Muscle of arm (tissue), 12 donors: ENCODE data around the gene PSORS1C2. TPM values are rescaled to one million over a fixed set of nuclear protein-coding genes. Genes with fewer than 3 reads are reported as not detected.

Experiments
- DNase-seq: peaks from one replicate; pipeline ENCODE4 v3.0.0-alpha.2; 2013
- polyA plus RNA-seq, 12 donors: library from polyadenylated mRNA; unstranded; fragments of 120-200 nt; gene quantifications; one replicate each; pipeline ENCODE4 v1.2.1, GENCODE V29; 2013; ENCODE audit not compliant: insufficient read length in 12 of 12

Gene PSORS1C2
- polyA plus RNA-seq, 12 donors, result 0.16 to 0.85 (median 0.19) TPM; not detected in 7

DNA sequence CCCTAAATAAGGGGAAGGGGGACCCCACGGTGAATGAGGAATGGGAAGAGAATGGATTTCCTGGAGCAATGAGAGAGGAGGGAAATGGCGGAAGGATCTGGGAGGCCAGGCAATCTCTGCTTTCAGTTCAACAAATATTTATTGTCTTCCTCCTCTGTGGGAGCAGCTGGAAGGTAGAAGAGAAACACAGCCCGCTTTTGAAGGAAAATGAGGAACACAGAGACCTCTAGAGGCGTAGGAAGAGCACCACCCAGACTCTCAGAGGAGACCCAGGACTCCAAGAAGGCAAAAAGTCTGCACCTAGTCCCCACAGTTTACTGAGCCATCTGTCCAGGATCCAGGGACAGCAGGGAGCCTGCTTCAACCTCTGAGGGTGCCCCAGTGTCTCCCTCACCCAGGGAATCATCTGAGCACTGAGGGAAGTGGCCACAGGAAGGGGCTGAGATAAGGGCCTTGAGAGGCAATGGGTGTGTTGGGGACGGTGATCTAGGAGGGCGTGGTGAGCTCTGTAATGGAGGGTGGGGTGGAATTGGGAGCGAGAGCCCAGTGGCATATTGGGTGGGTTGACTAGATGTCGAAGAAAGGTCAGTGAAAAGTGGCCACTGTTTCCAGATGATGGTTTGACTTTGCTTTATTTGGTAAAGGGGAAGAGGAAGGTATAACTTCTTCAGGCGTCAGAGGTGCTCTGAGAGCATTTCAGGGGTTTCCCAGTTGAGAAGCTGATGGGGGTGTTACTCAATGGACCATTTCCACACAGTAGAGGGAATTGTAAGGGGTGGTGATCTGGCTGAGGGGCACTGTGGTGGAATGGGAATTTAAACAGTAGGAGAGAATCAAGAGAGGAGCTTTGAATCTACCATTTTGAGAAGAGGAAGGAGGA lies 23.7 kb downstream of the PSORS1C2 start:
- DNase-seq, result no peak

DNA sequence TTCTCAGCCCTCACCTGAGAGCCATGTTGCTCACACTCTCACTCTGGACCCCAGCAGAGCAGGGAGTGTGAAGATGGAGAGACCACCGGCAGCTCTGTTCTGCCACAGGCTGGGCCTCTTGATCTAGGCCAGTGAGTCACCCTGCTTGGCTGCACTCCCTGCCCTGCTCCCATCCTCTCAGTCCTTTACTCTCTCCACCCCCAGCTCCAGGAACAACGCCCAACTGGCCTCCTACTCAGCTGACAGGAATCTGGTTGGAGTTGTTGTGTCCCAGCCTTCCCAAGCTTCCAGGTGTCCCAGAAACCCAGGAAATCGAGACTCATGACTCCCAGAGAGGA lies 24.4 kb downstream of the PSORS1C2 start, which contains the start of gene PSORS1C1:
PSORS1C1 (plus strand) TSS at position 260 of the 338 bp plus-strand sequence. CDS start 14,833 bp downstream, outside the sequence.
- peak; percentile 66 for DNase-seq

DNA sequence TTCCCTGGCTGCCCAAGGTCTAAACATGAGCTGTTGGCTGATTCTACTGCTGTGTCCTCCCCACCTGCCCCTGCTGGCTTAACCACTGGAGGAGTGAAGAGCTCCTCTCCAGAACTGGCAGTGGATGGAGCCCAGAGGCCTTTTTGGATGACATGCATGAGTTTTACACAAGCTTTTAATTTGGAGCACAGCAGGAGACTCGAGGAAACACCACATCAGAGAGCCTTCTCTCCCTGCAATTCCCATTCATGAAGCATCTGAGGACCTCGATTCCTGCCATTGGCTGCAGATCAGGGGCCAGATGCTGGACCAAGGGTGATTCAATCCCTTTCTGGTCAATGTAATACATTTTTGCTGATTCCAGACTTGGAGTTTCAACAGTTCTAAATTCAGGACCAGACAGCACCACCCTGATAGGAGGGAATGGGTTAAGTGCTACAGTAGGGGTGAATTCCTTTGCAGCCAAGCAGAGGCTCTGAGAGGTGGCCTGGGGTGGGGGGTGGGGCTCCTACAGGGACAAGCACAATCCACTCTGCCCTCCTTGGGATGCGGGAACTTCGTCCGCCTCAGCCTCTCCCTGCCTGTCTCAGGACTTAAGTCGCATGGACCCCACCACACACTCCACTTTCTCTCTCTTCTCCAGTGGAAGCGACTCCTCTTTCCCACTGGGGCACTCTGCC lies 24.9 kb downstream of the PSORS1C2 start:
- DNase-seq, result no peak

DNA sequence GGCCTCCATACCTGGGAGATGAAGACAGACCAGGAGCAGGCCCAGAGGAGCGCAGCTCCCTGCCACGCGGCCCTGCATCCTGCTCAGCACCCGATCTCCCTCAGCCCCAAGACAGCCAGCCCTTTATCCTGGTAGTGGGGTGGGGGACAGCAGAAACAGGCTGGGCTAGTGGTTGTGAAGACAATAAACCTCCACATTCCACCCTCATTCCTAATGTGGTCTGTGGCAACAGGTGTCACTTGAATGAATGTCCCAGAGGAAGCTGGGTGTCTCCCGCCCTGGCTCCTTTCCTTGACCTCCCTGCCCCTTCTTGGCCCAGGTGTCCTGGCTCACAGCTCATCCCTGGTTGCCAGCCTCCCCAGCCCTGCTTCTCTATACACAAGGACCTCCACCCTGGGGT lies 26.4 kb downstream of the PSORS1C2 start, which contains the start of gene C6orf15:
C6orf15 (minus strand) TSS at position 98 of the 400 bp plus-strand sequence; CDS start at position 78, 20 bp downstream.
- no peak for DNase-seq

DNA sequence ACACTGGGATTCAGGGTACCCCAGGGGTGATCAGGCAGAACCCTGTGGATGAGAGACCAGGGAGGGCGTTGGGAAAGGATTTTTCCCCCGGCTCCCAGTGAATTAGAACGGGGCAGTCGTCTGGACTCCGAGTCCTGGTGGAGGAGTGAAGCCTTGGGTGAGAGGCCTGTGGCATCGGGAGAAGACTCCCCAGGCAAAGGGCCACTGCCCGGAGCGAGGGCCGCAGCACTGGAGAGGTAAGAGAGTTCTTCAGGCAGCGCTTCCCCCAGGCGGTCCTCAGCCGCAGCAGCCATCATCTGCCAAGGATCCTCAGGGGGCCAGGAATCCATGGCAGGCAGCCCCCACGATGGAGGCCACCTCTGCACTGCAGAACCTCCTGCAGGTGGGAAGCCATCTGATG lies 27.2 kb downstream of the PSORS1C2 start:
- no peak for DNase-seq

DNA sequence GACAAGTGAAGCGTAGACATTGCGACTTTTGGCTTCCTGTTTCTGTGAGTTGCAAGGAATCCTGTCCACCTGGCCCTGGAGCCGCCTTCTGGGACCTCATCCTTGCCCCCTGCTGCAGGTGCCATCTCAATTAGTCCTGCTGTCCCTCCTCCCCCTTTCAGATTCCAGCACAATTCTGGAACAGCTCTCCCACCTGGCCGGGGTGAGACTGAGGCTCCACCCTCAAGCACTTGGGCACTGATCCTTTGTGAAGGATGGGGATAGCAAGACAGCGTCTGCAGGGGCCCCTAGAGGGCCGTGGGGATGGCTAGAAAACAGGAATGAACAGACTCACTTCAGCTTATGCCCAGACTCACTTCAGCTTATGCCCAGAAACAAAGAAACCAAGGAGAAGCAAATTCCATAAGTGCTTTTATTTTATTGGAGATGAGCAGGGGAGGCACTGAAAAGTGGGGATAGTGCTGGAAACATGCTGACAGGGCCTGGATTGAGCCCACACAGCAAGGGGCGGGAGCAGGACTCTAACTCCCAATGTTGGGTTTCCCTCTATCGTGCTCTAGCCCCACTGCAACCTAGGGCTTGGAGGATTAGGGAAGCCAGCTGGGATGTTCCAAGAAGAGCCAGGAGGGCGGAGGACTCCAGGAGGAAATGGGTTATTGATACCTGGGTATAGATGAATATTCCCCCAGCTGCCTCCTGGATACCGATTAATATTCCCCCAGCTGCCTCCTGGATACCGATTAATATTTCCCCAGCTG lies 27.9 kb downstream of the PSORS1C2 start:
- no peak for DNase-seq

DNA sequence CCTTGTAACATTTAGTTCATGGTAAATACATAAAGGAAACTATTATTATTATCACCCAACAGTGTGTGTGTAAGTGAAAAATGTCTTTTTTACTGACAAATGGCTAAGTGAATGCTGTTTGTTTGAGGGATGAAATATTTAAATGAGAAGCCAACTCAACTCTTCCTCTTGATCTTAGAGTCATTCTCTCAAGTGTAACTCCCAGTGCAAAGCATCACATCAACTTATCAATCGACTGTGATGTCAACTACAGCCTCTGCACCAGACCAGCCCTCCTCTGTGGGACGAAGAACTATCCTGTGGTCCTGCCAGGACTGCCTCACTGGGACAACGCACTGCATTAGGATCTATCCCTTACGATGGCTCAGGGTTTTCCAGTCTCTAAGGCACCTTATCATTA lies 31.8 kb downstream of the PSORS1C2 start:
- DNase-seq, result no peak

DNA sequence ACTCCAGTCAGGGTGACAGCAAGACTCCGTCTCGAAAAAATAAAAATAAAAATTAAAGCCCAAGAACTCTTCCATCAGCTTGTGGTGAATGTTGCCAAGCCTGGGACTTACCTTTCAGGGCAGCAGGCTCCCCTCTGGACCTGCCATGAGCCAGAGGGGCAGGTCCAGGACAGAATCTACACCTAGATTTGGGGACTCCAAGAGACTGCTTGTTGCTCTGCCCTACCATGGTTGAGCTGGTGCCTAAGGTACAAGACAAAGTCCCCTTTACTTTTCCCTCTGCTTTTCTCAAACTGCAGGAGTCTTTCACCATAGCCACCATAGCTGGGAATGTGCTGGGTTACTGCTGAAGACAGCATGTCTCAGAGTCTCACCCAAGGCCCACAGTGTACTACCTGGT lies 35.7 kb downstream of the PSORS1C2 start:
- DNase-seq, result no peak

DNA sequence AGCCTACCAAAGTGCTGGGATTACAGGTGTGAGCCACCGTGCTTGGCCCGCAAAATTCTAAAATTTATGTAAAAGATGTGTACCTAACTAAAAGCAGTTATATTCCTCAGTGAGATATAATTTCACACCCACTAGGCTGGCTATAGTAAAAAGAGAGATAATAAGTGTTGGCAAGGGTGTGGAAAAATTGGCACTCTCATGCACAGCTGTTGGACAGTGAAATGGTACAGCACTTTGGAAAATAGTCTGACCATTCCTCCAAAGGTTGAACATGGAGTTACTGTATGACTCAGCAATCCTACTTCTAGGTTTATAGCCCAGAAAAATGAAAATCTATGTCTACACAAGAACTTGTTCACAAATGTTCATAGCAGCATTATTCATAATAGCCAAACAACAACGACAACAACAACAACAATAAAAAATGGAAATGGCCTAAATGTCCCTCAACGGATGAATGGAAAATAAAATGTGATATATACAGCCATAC lies 40.4 kb downstream of the PSORS1C2 start:
- DNase-seq, result no peak

DNA sequence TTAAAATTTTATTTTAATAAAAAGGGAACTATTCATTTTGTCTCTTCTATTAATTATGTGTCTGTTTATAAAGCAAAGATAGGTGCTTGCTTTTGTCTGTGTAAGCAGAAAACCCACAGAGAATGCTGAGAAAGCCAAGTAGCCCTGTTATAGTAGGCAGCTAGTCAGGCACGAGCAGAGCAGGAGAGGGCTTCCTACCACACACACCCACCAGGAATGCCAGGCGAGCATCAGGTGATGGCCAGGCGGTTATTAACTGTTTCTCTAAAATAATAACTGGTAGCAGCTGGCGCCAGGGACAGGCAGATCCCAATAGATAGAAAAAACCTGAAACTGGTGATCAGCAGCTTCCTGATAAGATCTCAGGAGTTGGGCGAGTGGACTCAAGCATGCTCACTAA lies 42.2 kb downstream of the PSORS1C2 start:
- DNase-seq, result no peak

DNA sequence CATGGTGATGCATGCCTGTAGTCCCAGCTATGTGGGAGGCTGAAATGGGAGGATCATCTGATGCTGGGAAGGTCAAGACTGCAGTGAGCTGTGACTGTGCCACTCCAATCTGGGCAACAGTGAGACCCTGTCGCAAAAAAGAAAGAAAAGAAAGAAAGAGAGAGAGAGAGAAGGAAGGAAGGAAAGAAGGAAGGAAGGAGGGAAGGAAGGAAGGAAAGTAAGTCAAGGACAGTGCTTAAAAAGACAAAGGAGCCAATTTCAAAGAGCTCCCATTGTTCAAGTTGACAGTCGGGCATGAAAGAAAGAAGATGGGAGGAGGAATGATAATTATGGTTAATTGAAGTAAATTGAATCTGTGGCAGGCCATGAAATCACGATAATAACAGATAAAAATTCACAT lies 42.7 kb downstream of the PSORS1C2 start:
- no peak for DNase-seq

DNA sequence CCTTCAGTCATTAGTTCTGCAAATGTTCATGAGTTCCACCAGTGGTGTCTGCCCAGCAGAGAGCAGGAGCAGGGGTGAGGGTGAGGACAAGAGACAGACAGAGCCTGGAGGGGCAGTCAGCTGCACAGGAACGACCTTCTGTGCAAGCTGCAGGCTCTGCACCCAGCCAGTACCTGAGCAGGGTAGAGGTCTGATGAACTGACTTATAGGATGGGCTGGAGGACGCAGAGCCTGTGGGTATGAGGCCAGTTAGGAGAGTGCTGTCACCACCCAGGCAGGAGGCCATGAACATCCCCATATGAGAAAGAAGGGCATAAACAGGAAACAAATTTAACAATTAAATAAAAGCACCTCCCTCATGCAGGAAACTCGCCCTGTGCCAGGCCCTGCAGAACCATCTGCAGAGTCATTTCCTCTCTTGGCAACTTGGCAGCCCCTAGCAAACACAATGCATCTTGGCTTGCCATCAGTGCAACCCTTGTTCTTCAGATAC lies 44.4 kb downstream of the PSORS1C2 start:
- DNase-seq, result no peak

DNA sequence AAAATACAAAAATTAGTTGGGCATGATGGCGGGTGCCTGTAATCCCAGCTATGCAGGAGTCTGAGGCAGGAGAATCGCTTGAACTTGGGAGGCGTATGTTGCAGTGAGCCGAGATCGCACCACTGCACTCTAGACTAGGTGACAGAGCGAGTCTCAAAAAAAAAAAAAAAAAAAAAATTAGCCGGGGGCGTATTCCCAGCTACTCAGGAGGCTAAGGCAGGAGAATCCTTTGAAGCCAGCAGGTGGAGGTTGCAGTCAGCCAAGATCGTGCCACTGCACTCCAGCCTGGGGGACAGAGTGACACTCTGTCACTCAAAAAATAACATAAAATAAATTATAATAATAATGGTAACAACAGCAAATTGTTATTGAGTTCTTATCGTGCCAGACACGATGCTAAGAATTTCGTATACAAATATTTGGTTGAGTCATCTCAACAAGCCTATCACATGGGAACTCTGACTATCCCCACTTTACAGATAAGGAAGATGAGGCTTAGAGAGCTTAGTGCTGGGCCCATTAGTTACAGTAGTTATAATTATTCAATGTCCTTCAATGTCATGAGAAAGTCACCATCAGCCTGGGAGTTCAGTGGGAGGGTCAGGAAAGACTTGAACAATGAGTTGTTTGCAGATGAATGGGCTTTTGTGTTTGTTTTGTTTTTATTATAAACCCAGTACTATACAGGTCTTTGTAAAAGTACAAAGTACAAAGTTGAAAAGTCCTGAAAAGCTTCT lies 45.9 kb downstream of the PSORS1C2 start:
- DNase-seq, result no peak

DNA sequence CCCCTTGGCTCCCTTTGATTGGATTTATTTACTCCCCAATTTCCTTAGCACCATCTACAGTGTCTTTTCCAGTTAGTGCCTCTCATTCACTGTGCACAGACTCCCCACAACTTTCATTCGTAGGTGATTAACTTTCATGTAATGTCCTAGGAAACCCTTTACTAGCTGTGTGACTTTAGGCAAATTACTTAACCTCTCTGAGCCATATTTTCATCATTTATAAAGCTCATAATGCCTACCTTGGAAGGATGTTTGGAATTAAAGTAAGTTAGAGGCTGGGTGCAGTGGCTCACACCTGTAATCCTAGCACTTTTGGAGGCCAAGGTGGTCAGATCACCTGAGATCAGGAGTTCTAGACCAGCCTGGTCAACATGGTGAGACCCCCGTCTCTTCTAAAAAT lies 46.6 kb downstream of the PSORS1C2 start:
- DNase-seq, result no peak

DNA sequence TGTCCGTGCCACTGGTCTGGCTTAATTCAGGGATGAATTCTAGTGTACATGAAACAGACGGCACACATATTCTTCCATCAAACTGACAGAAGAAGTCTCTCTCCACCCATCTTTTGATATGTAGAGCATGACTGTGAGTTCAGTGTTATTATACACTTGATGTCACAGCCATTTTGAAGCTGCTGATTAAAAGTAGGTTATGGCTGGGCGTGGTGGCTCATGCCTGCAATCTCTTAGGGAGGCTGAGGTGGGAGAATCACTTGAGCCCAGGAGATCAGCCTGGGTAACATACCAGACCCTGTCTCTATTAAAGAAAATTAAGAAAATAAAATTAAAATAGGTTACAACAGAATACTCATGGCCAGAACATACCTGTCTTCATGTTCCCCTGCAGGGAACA lies 47.2 kb downstream of the PSORS1C2 start:
- DNase-seq, result no peak

DNA sequence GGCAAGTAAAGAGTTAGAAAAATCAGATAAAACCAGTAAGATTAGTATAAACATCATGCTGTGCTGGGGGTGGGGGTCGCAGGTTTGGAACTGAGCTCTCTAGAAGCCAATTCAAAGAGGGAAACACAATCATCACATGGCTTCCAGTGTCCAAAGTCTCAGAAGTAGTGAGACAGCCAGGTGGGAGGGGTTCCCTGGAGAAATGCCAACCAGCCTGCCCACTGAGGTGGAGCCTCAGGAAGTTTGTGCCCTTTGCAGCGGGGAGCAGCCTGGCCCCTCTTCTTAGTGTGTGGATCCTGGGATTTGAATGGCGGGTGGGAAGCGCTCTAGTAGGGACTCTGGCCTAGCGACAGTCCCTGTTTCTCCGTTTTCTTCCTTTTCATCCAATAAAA lies 47.9 kb downstream of the PSORS1C2 start:
- no peak for DNase-seq

DNA sequence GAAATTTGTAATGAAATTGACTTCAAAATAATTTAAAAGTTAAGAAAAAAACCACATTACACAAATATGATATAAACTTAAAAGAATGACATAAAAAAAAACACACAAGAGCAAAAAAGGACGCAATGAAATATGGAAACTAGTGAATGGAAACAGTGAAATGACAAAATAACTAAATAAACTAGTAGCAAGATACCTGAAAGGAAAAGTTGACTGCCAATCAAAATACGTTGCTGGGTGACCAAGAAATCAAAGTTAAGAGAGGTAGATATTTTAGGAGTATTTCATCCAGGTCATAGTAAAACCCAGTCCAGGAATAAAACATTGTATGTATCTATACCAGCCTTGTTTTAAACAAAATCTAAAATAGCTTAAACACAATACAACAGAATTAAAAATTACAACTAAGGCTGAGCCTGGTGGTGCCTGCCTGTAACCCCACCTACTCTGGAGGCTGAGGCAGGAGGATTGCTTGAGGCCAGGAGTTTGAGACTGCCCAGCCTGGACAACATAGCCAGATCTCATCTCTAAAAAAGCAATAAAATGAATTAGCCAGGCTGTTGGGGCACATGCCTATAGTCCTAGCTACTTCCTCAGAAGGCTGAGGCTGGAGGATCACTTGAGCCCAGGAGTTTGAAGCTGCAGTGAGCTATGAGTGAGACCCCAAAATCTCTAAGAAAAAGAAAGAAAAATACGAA lies 48.4 kb downstream of the PSORS1C2 start:
- no peak for DNase-seq
